Umbilical cord (tissue), 2 donors: ENCODE results near the gene EDN1. TPM values are rescaled to one million over a fixed set of nuclear protein-coding genes. Genes with fewer than 3 reads are reported as not detected.
A peak's percentile ranks its signal among the peaks of the same experiment; 100 is the strongest.

Experiments
- DNase-seq: peaks from one replicate; pipeline ENCODE4 v3.0.0-alpha.2; 2015; ENCODE audit warnings: low spot score
- total RNA-seq: library from RNA; depleted of rRNA; stranded (reverse); fragments of >200 nt; gene quantifications from one replicate; pipeline ENCODE4 v1.2.3, GENCODE V29; 2014; ENCODE audit warnings: low replicate concordance; ENCODE audit not compliant: insufficient read depth

EDN1 gene
- total RNA-seq, 1 donor from 2014 or later: 39.5 TPM

- DNase-seq: peak; percentile 68
Measured at GRCh38 chr6:12344961-12345693, 55.0 kb downstream of the EDN1 start.

- DNase-seq: peak; percentile 65
Measured at GRCh38 chr6:12345694-12346058, 55.5 kb downstream of the EDN1 start.
